ENCODE measurements around the gene NDNF.

Gene NDNF

GRCh38 chr4:121070274-121070673, 2.1 kb downstream of the NDNF start:
- peak; percentile 61 for DNase-seq

GRCh38 chr4:121069430-121069829, 2.9 kb downstream of the NDNF start:
- no peak for DNase-seq

GRCh38 chr4:121064482-121064881, 7.9 kb downstream of the NDNF start:
- peak; percentile 30 for DNase-seq

GRCh38 chr4:121062521-121062920, 9.8 kb downstream of the NDNF start:
- peak; percentile 36 for DNase-seq

GRCh38 chr4:121061861-121062260, 10.5 kb downstream of the NDNF start:
- DNase-seq: no peak

- no peak for DNase-seq
Observed at GRCh38 chr4:121061215-121061614, 11.1 kb downstream of the NDNF start.

GRCh38 chr4:121057466-121057922, 14.8 kb downstream of the NDNF start:
- DNase-seq: no peak

- DNase-seq: no peak
Observed at GRCh38 chr4:121056066-121056465, 16.3 kb downstream of the NDNF start.

- DNase-seq: no peak
Observed at GRCh38 chr4:121054373-121054772, 18.0 kb downstream of the NDNF start.

- DNase-seq: peak; percentile 81
Observed at GRCh38 chr4:121053601-121054143, 18.7 kb downstream of the NDNF start.

GRCh38 chr4:121050300-121050699, 22.0 kb downstream of the NDNF start:
- peak; percentile 18 for DNase-seq

- DNase-seq: peak; percentile 16
Observed at GRCh38 chr4:121049072-121049599, 23.2 kb downstream of the NDNF start.

GRCh38 chr4:121048165-121048564, 24.2 kb downstream of the NDNF start:
- no peak for DNase-seq

GRCh38 chr4:121041307-121042090, 30.8 kb downstream of the NDNF start:
- DNase-seq: no peak

GRCh38 chr4:121034017-121034416, 38.3 kb downstream of the NDNF start:
- DNase-seq: peak; percentile 76

- DNase-seq: no peak
Observed at GRCh38 chr4:121030711-121031110, 41.6 kb downstream of the NDNF start.

GRCh38 chr4:121030131-121030530, 42.2 kb downstream of the NDNF start:
- no peak for DNase-seq

GRCh38 chr4:121026034-121026433, 46.3 kb downstream of the NDNF start:
- no peak for DNase-seq

GRCh38 chr4:121025540-121025939, 46.8 kb downstream of the NDNF start:
- DNase-seq: no peak

- no peak for DNase-seq
Observed at GRCh38 chr4:121018543-121018942, 53.8 kb downstream of the NDNF start.

- DNase-seq: no peak
Observed at GRCh38 chr4:121016611-121017010, 55.7 kb downstream of the NDNF start.

- DNase-seq: no peak
Observed at GRCh38 chr4:121015421-121015820, 56.9 kb downstream of the NDNF start.

GRCh38 chr4:121014544-121014943, 57.8 kb downstream of the NDNF start:
- DNase-seq: no peak

- DNase-seq: no peak
Observed at GRCh38 chr4:121011780-121012340, 60.5 kb downstream of the NDNF start.

Measured in fibroblast of skin of right biceps (primary cell).